SK-N-SH (cell line): Measurements from ENCODE around the gene SPAG5.

Experiments used
- EZH2phosphoT487 ChIP-seq: fragments of 200-600 bp; sonication (generic); IDR thresholded peaks from 2 replicates; pipeline ENCODE4 v1.6.1; 2017; ENCODE audit warnings: low read depth, mixed run types, mild to moderate bottlenecking, antibody characterized with exemption, moderate library complexity, borderline replicate concordance
- FOXJ3 ChIP-seq: sonication (generic); formaldehyde crosslinking; IDR thresholded peaks from 2 replicates; pipeline ENCODE4 v1.5.1; 2020; ENCODE audit warnings: mild to moderate bottlenecking, missing genetic modification reagents
- GABPA ChIP-seq: IDR thresholded peaks from 2 replicates; pipeline ENCODE4 v1.4.0; 2012; ENCODE audit warnings: low read depth, mild to moderate bottlenecking
- JUND ChIP-seq: IDR thresholded peaks from 2 replicates; pipeline ENCODE4 v1.4.0; 2012
- POLR2AphosphoS5 ChIP-seq: IDR thresholded peaks from 2 replicates; pipeline ENCODE4 v1.6.1; 2012; ENCODE audit warnings: low read depth, low read length
- TCF12 ChIP-seq: IDR thresholded peaks from 2 replicates; pipeline ENCODE4 v1.4.0; 2012
- USF2 ChIP-seq: fragments of 150-350 bp; IDR thresholded peaks from 2 replicates; pipeline ENCODE4 v1.6.1; 2017; ENCODE audit warnings: antibody characterized with exemption, low read length, low read depth, borderline replicate concordance
- YY1 ChIP-seq: IDR thresholded peaks from 2 replicates; pipeline ENCODE4 v1.4.0; 2012; ENCODE audit warnings: low read depth, mild to moderate bottlenecking
- TF ChIP-seq, protein P1 (sequence below): fragments of 200-600 bp; sonication (generic); IDR thresholded peaks from 2 replicates; pipeline ENCODE4 v1.6.1; 2017; ENCODE audit warnings: antibody characterized with exemption, mild to moderate bottlenecking, moderate library complexity

DNA sequence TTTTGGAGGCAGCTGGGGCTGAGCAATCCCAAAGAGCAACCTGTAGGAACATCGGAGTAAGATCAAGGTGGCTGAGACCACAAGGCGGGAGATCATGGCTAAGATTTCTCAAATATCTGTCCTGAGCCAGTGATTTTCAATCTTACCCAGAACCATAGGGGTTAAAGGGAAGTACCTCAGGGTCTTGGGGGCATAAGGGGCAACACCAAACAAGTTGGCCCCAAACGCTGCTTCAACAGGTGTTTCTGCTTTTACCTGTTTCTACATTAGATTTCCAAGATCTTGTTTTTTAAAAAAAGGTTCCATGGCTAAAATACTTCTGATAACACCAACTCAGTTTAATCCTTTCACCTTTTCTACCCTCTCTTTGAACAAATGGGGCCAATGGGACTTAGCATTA lies 43.8 kb downstream of the SPAG5 start:
- TF ChIP-seq EZH2phosphoT487 (no peak), FOXJ3 (no peak), TCF12 (no peak), JUND (no peak), GABPA (no peak), YY1 (no peak), POLR2AphosphoS5 (no peak), USF2 (no peak)
- TF ChIP-seq, protein P1, sequence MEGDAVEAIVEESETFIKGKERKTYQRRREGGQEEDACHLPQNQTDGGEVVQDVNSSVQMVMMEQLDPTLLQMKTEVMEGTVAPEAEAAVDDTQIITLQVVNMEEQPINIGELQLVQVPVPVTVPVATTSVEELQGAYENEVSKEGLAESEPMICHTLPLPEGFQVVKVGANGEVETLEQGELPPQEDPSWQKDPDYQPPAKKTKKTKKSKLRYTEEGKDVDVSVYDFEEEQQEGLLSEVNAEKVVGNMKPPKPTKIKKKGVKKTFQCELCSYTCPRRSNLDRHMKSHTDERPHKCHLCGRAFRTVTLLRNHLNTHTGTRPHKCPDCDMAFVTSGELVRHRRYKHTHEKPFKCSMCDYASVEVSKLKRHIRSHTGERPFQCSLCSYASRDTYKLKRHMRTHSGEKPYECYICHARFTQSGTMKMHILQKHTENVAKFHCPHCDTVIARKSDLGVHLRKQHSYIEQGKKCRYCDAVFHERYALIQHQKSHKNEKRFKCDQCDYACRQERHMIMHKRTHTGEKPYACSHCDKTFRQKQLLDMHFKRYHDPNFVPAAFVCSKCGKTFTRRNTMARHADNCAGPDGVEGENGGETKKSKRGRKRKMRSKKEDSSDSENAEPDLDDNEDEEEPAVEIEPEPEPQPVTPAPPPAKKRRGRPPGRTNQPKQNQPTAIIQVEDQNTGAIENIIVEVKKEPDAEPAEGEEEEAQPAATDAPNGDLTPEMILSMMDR: no peak
